Osteoblast (primary cell): ENCODE results near the gene ZNF282. TPM values are rescaled to one million over a fixed set of nuclear protein-coding genes. Genes with fewer than 3 reads are reported as not detected.
"Not testable (repeated sequence)": the region's sequence is repeated elsewhere in the genome, so short reads cannot be mapped to it uniquely, and the experiment has no call there.

Experiments used
- DNase-seq: peaks from one replicate; pipeline ENCODE4 v3.0.0; 2011; ENCODE audit warnings: low spot score, mixed read lengths; ENCODE audit not compliant: insufficient read length; ENCODE audit errors: missing footprints
- H2AFZ ChIP-seq: 2 replicates; pipeline ENCODE4 v1.6.0; 2011; ENCODE audit warnings: mild to moderate bottlenecking, low read length
- H3K27ac ChIP-seq: 2 replicates; pipeline ENCODE4 v1.5.1; 2011; ENCODE audit warnings: mild to moderate bottlenecking, low read depth, low read length, moderate library complexity
- H3K27me3 ChIP-seq: 2 replicates; pipeline ENCODE4 v1.6.0; 2012; ENCODE audit warnings: mild to moderate bottlenecking, control low read depth, inconsistent platforms, low read length, moderate library complexity; ENCODE audit not compliant: insufficient read depth
- H3K36me3 ChIP-seq: 2 replicates; pipeline ENCODE4 v1.5.1; 2011; ENCODE audit warnings: mild to moderate bottlenecking, low read length, control low read depth, moderate library complexity; ENCODE audit not compliant: insufficient read depth
- H3K4me1 ChIP-seq: 2 replicates; pipeline ENCODE4 v1.5.1; 2011; ENCODE audit warnings: mild to moderate bottlenecking, low read length, control low read depth, moderate library complexity; ENCODE audit not compliant: insufficient read depth
- H3K4me2 ChIP-seq: 2 replicates; pipeline ENCODE4 v1.6.0; 2011; ENCODE audit warnings: mild to moderate bottlenecking, low read length; ENCODE audit not compliant: insufficient read depth
- H3K4me3 ChIP-seq: fragments of 200-600 bp; sonication (generic); 3 replicates; pipeline ENCODE4 v1.5.1; 2012; ENCODE audit warnings: mild to moderate bottlenecking, low read length, inconsistent platforms; ENCODE audit not compliant: insufficient read depth
- H3K79me2 ChIP-seq: 2 replicates; pipeline ENCODE4 v1.6.0; 2012; ENCODE audit warnings: mild to moderate bottlenecking, low read length, control low read depth, inconsistent platforms; ENCODE audit not compliant: insufficient read depth
- H3K9me3 ChIP-seq: 2 replicates; pipeline ENCODE4 v1.5.1; 2011; ENCODE audit warnings: low read depth, low read length, control low read depth
- H4K20me1 ChIP-seq: 2 replicates; pipeline ENCODE4 v1.6.0; 2012; ENCODE audit warnings: mild to moderate bottlenecking, low read length, control low read depth; ENCODE audit not compliant: insufficient read depth
- CTCF ChIP-seq: IDR thresholded peaks from 2 replicates; pipeline ENCODE4 v1.5.1; 2011; ENCODE audit warnings: mild to moderate bottlenecking, low read depth, low read length, moderate library complexity; ENCODE audit errors: extremely low read depth
- total RNA-seq: library from RNA; depleted of rRNA; stranded (reverse); fragments of >200 nt; gene quantifications from 2 replicates; pipeline ENCODE4 v1.2.3, GENCODE V29; 2012

ZNF282 gene
- total RNA-seq, 1 donor, result 28.6 TPM

- TF ChIP-seq CTCF, result no peak
These were observed 29.0 kb downstream of the ZNF282 start for GRCh38 chr7:149224352-149224751.

GRCh38 chr7:149225106-149225505, 29.8 kb downstream of the ZNF282 start:
- no peak overlapping the region for H3K4me2 ChIP-seq
- H3K27ac ChIP-seq, result no peak overlapping the region
- H3K79me2 ChIP-seq, result no peaks in the 10 kb centered on the region
- peak; percentile 53 for DNase-seq
- no peaks in the 10 kb centered on the region for H3K27me3 ChIP-seq
- no peaks in the 10 kb centered on the region for H3K9me3 ChIP-seq
- H4K20me1 ChIP-seq, result peaks cover 4% of the 10 kb centered on the region
- H3K4me1 ChIP-seq, result peaks cover 4% of the 10 kb centered on the region
- H2AFZ ChIP-seq, result no peak overlapping the region
- H3K4me3 ChIP-seq, result no peak overlapping the region
- TF ChIP-seq CTCF, result no peak
- peaks cover 9% of the 10 kb centered on the region for H3K36me3 ChIP-seq

More at GRCh38 chr7:149224352-149224751, 29.0 kb downstream of the ZNF282 start:
- no peaks in the 10 kb centered on the region for H3K27me3 ChIP-seq
- H4K20me1 ChIP-seq, result peaks cover 4% of the 10 kb centered on the region
- DNase-seq, result peak; percentile 73
- no peak overlapping the region for H3K4me3 ChIP-seq
- peaks cover 9% of the 10 kb centered on the region for H3K36me3 ChIP-seq
- H3K79me2 ChIP-seq, result no peaks in the 10 kb centered on the region
- H3K4me1 ChIP-seq, result peaks cover 8% of the 10 kb centered on the region
- no peak overlapping the region for H2AFZ ChIP-seq
- no peak overlapping the region for H3K4me2 ChIP-seq
- H3K9me3 ChIP-seq, result no peaks in the 10 kb centered on the region
- H3K27ac ChIP-seq, result no peak overlapping the region

- Histone ChIP-seq H3K27ac (no peak overlapping the region), H2AFZ (no peak overlapping the region), H3K79me2 (no peaks in the 10 kb centered on the region), H3K4me3 (no peak overlapping the region), H3K9me3 (no peaks in the 10 kb centered on the region), H3K27me3 (no peaks in the 10 kb centered on the region), H4K20me1 (no peaks in the 10 kb centered on the region), H3K4me2 (no peak overlapping the region), H3K4me1 (no peaks in the 10 kb centered on the region), H3K36me3 (peaks cover 9% of the 10 kb centered on the region)
- no peak for TF ChIP-seq CTCF
- peak; percentile 38 for DNase-seq
These were observed 30.3 kb downstream of the ZNF282 start for GRCh38 chr7:149225656-149226055.

GRCh38 chr7:149226366-149226765, 31.0 kb downstream of the ZNF282 start:
- DNase-seq, H2AFZ ChIP-seq: not testable (repeated sequence)

More at GRCh38 chr7:149226366-149226765, 31.0 kb downstream of the ZNF282 start:
- not testable (repeated sequence) for H3K27ac ChIP-seq, H3K36me3 ChIP-seq, H3K4me3 ChIP-seq, H3K4me2 ChIP-seq, H4K20me1 ChIP-seq, H3K4me1 ChIP-seq, H3K9me3 ChIP-seq, H3K79me2 ChIP-seq, H3K27me3 ChIP-seq
